ENCODE data around the gene LHX2. TPM values are rescaled to one million over a fixed set of nuclear protein-coding genes. Genes with fewer than 3 reads are reported as not detected.

Gene LHX2
- total RNA-seq, 2 experiments from 2014 or later, result not detected

- ChIA-PET CTCF (interaction anchor here (2.6 kb wide), 1 partner anchor 23 kb away, joined by 10 read pairs; no protein-coding TSS in a partner anchor), POLR2A (no interaction called here)
- Mint-ChIP-seq H3K36me3 (peaks cover 3% of the 10 kb centered on the region), H3K9me3 (no peaks in the 10 kb centered on the region), H3K4me1 (ENCODE audit: low read depth) (peaks cover 30% of the 10 kb centered on the region), H3K27ac (no peak overlapping the region), H3K27me3 (peaks cover 82% of the 10 kb centered on the region), H3K4me3 (no peak overlapping the region)
- intact Hi-C loops (cut with micrococcal nuclease), result loop anchor here (2.0 kb wide), 1 partner anchor 17 kb away; no protein-coding TSS in a partner anchor
- no peak for DNase-seq
Measured at GRCh38 chr9:124017929-124018729, 6.6 kb downstream of the LHX2 start.

GRCh38 chr9:124018730-124019697, 7.4 kb downstream of the LHX2 start:
- Mint-ChIP-seq H3K9me3 (no peaks in the 10 kb centered on the region), H3K4me3 (no peak overlapping the region), H3K36me3 (peaks cover 3% of the 10 kb centered on the region), H3K4me1 (ENCODE audit: low read depth) (peaks cover 27% of the 10 kb centered on the region), H3K27ac (no peak overlapping the region), H3K27me3 (peaks cover 81% of the 10 kb centered on the region)
- intact Hi-C loops (cut with micrococcal nuclease), result loop anchor here (2.0 kb wide), 1 partner anchor 18 kb away; no protein-coding TSS in a partner anchor
- no peak for DNase-seq
- CTCF ChIA-PET, result interaction anchor here (2.6 kb wide), 1 partner anchor 22 kb away, joined by 10 read pairs; no protein-coding TSS in a partner anchor
- POLR2A ChIA-PET, result interaction anchor here (1.0 kb wide), 1 partner anchor 8 kb away, joined by 3 read pairs; no protein-coding TSS in a partner anchor

GRCh38 chr9:124019771-124020519, 8.4 kb downstream of the LHX2 start:
- ChIA-PET CTCF (interaction anchor here (2.6 kb wide), 1 partner anchor 21 kb away, joined by 10 read pairs; no protein-coding TSS in a partner anchor), POLR2A (interaction anchor here (1.0 kb wide), 1 partner anchor 9 kb away, joined by 3 read pairs; no protein-coding TSS in a partner anchor)
- no peak for DNase-seq
- peaks cover 27% of the 10 kb centered on the region for H3K4me1 Mint-ChIP-seq (ENCODE audit: low read depth)
- H3K36me3 Mint-ChIP-seq, result peaks cover 3% of the 10 kb centered on the region
- intact Hi-C loops (cut with micrococcal nuclease), result loop anchor here (2.0 kb wide), 1 partner anchor 19 kb away; no protein-coding TSS in a partner anchor
- no peaks in the 10 kb centered on the region for H3K9me3 Mint-ChIP-seq
- no peak overlapping the region for H3K27ac Mint-ChIP-seq
- no peak overlapping the region for H3K4me3 Mint-ChIP-seq
- H3K27me3 Mint-ChIP-seq, result peaks cover 80% of the 10 kb centered on the region

- peaks cover 23% of the 10 kb centered on the region for H3K4me1 Mint-ChIP-seq (ENCODE audit: low read depth)
- no peak overlapping the region for H3K27ac Mint-ChIP-seq
- ChIA-PET POLR2A (no interaction called here), CTCF (interaction anchor here (0.6 kb wide), 1 partner anchor 20 kb away, joined by 4 read pairs; no protein-coding TSS in a partner anchor)
- H3K27me3 Mint-ChIP-seq, result peaks cover 75% of the 10 kb centered on the region
- no peak overlapping the region for H3K4me3 Mint-ChIP-seq
- DNase-seq, result no peak
- intact Hi-C loops (cut with micrococcal nuclease), result no loop called here
- H3K9me3 Mint-ChIP-seq, result no peaks in the 10 kb centered on the region
- peaks cover 3% of the 10 kb centered on the region for H3K36me3 Mint-ChIP-seq
Measured at GRCh38 chr9:124020520-124021384, 9.2 kb downstream of the LHX2 start.

GRCh38 chr9:124021385-124021769, 9.8 kb downstream of the LHX2 start:
- intact Hi-C loops (cut with micrococcal nuclease), result no loop called here
- no peak for DNase-seq
- Mint-ChIP-seq H3K36me3 (peaks cover 3% of the 10 kb centered on the region), H3K4me3 (no peak overlapping the region), H3K4me1 (ENCODE audit: low read depth) (peaks cover 21% of the 10 kb centered on the region), H3K9me3 (no peaks in the 10 kb centered on the region), H3K27ac (no peak overlapping the region), H3K27me3 (peaks cover 73% of the 10 kb centered on the region)
- POLR2A ChIA-PET, result no interaction called here
- CTCF ChIA-PET, result interaction anchor here (0.6 to 1.2 kb wide), 2 partner anchors 19 to 478 kb away, joined by 3 to 4 read pairs; no protein-coding TSS in a partner anchor

GRCh38 chr9:124022201-124023121, 10.9 kb downstream of the LHX2 start:
- DNase-seq, result no peak
- Mint-ChIP-seq H3K4me1 (ENCODE audit: low read depth) (peaks cover 10% of the 10 kb centered on the region), H3K36me3 (no peaks in the 10 kb centered on the region), H3K27me3 (peaks cover 62% of the 10 kb centered on the region), H3K27ac (no peak overlapping the region), H3K4me3 (no peak overlapping the region), H3K9me3 (no peaks in the 10 kb centered on the region)
- intact Hi-C loops (cut with micrococcal nuclease), result no loop called here
- CTCF ChIA-PET, result interaction anchor here (1.2 kb wide), 1 partner anchor 479 kb away, joined by 3 read pairs; no protein-coding TSS in a partner anchor
- POLR2A ChIA-PET, result no interaction called here

- ChIA-PET POLR2A (no interaction called here), CTCF (interaction anchor here (1.3 kb wide), 1 partner anchor 17 kb away, joined by 4 read pairs; no protein-coding TSS in a partner anchor)
- intact Hi-C loops (cut with micrococcal nuclease), result no loop called here
- H3K4me1 Mint-ChIP-seq (ENCODE audit: low read depth), result peaks cover 6% of the 10 kb centered on the region
- no peak overlapping the region for H3K4me3 Mint-ChIP-seq
- DNase-seq, result no peak
- no peak overlapping the region for H3K27ac Mint-ChIP-seq
- H3K27me3 Mint-ChIP-seq, result peaks cover 62% of the 10 kb centered on the region
- no peaks in the 10 kb centered on the region for H3K9me3 Mint-ChIP-seq
- H3K36me3 Mint-ChIP-seq, result no peaks in the 10 kb centered on the region
Measured at GRCh38 chr9:124024107-124024506, 12.5 kb downstream of the LHX2 start.

- Mint-ChIP-seq H3K27me3 (peaks cover 40% of the 10 kb centered on the region), H3K4me1 (ENCODE audit: low read depth) (no peaks in the 10 kb centered on the region), H3K27ac (no peak overlapping the region), H3K36me3 (no peaks in the 10 kb centered on the region), H3K4me3 (no peak overlapping the region), H3K9me3 (no peaks in the 10 kb centered on the region)
- ChIA-PET CTCF (interaction anchor here (1.0 kb wide), 1 partner anchor 11 kb away, joined by 3 read pairs; no protein-coding TSS in a partner anchor), POLR2A (no interaction called here)
- intact Hi-C loops (cut with micrococcal nuclease), result no loop called here
- no peak for DNase-seq
Measured at GRCh38 chr9:124029617-124030016, 18.0 kb downstream of the LHX2 start.

- CTCF ChIA-PET, result interaction anchor here (1.0 kb wide), 1 partner anchor 9 kb away, joined by 3 read pairs; no protein-coding TSS in a partner anchor
- POLR2A ChIA-PET, result no interaction called here
- Mint-ChIP-seq H3K27me3 (peaks cover 41% of the 10 kb centered on the region), H3K9me3 (no peaks in the 10 kb centered on the region), H3K27ac (no peak overlapping the region), H3K4me3 (no peak overlapping the region), H3K4me1 (ENCODE audit: low read depth) (no peaks in the 10 kb centered on the region), H3K36me3 (no peaks in the 10 kb centered on the region)
- no peak for DNase-seq
- intact Hi-C loops (cut with micrococcal nuclease), result no loop called here
Measured at GRCh38 chr9:124030969-124031451, 19.4 kb downstream of the LHX2 start.

GRCh38 chr9:124032247-124032646, 20.7 kb downstream of the LHX2 start:
- peaks cover 44% of the 10 kb centered on the region for H3K27me3 Mint-ChIP-seq
- no peaks in the 10 kb centered on the region for H3K4me1 Mint-ChIP-seq (ENCODE audit: low read depth)
- intact Hi-C loops (cut with micrococcal nuclease), result no loop called here
- no peaks in the 10 kb centered on the region for H3K36me3 Mint-ChIP-seq
- CTCF ChIA-PET, result no interaction called here
- DNase-seq, result no peak
- POLR2A ChIA-PET, result no interaction called here
- no peak overlapping the region for H3K4me3 Mint-ChIP-seq
- no peaks in the 10 kb centered on the region for H3K9me3 Mint-ChIP-seq
- no peak overlapping the region for H3K27ac Mint-ChIP-seq
